Measurements from ENCODE around the gene LPP. TPM values are rescaled to one million over a fixed set of nuclear protein-coding genes. Genes with fewer than 3 reads are reported as not detected.
A peak's percentile ranks its signal among the peaks of the same experiment; 100 is the strongest.

Gene LPP
- total and polyA plus RNA-seq, 2 of the 4 experiments (the other 2 are of a cell fraction) = 16.0 to 130 TPM

DNA sequence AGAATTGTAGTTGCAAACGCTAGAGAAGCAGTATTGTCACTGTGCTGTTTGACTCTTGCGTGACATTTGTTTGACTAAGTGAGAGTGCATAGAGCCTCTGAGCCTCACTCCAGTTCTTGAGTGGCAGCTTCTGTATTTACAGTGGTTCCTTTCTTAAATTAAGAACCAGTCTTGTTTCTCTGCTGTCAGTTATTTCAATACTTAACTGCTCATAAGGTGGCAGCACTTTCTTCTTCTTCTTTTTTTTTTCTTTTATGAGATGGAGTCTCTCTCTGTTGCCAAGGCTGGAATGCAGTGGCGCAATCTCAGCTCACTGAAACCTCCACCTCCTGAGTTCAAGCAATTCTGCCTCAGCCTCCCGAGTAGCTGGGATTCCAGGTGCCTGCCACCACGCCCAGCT, 372.1 kb downstream of the LPP start:
- H3K4me1 ChIP-seq (ENCODE audit: control insufficient read depth, insufficient read depth, low read length) = peaks cover 15% of the 10 kb centered on the region
- ChIA-PET CTCF (interaction anchor here (0.7 to 1.2 kb wide), 5 partner anchors 11 to 237 kb away, joined by 3 to 7 read pairs (median 3); no protein-coding TSS in a partner anchor), POLR2A (ENCODE audit: unreplicated experiment) (interaction anchor here (0.7 kb wide), 1 partner anchor 70 kb away, joined by 3 read pairs; no protein-coding TSS in a partner anchor)
- peaks cover 3% of the 10 kb centered on the region; the same call in 1 of the 2 replicates for H4K20me1 ChIP-seq (ENCODE audit: insufficient read depth, low read length)
- WGBS, 2 experiments (ENCODE audit: extremely low coverage in 2 of 2, insufficient read length in 1 of 2) = 67% methylated on average over 2 of the region's 5 CpGs; no CpG with 5 or more reads in 1 of the 2 experiments
- peak overlapping the region; percentile 25 for H2BK5ac ChIP-seq (ENCODE audit: low read depth, low read length, poor library complexity, severe bottlenecking)
- peak overlapping the region; percentile 9; the same call in 1 of the 2 replicates for H3K4ac ChIP-seq (ENCODE audit: low read depth, low read length)
- no peak for TF ChIP-seq BHLHE40 (IDR thresholded peaks at IDR 0.05; ENCODE audit: low read depth, low read length)
- TF ChIP-seq SMC3 (IDR thresholded peaks at IDR 0.05; ENCODE audit: low read depth, low read length) = no peak
- TF ChIP-seq CHD1 (IDR thresholded peaks at IDR 0.05; ENCODE audit: low read depth, low read length) = no peak
- TF ChIP-seq CEBPB (IDR thresholded peaks at IDR 0.05; ENCODE audit: low read depth, low read length) = peak; percentile 55; the same call in 1 of the 2 replicates
- no peak for TF ChIP-seq RCOR1 (IDR thresholded peaks at IDR 0.05; ENCODE audit: insufficient replicate concordance, low read length)
- no peak overlapping the region for H2AK9ac ChIP-seq (replicated peaks; ENCODE audit: low read depth, low read length, poor library complexity)
- H3K9me3 ChIP-seq (ENCODE audit: control insufficient read depth, insufficient read depth, low read length) = no peaks in the 10 kb centered on the region
- H3K23ac ChIP-seq (ENCODE audit: low read depth, low read length) = no peak overlapping the region
- DNase-seq (peak; percentile 14), ATAC-seq (ENCODE audit: low read depth) (no peak)
- peak overlapping the region; percentile 21; the same call in 1 of the 2 replicates for H3K27ac ChIP-seq (ENCODE audit: insufficient read depth, low read length)
- no peak overlapping the region for H3K9ac ChIP-seq (ENCODE audit: low read depth, low read length)
- H4K8ac ChIP-seq (ENCODE audit: low read depth in 2 of 2, low read length in 2 of 2) = no peak overlapping the region
- H2BK20ac ChIP-seq (ENCODE audit: low read depth, low read length) = no peak overlapping the region
- 0 out of 2 replicates have a peak overlapping the region, but pooled peaks have one; percentile 11 for H3K14ac ChIP-seq (replicated peaks; ENCODE audit: low read depth, low read length)
- no peak overlapping the region for H2AFZ ChIP-seq (replicated peaks; ENCODE audit: low read length, poor library complexity)
- H3K56ac ChIP-seq (ENCODE audit: extremely low read depth, insufficient read depth, low read length) = no peak overlapping the region
- no peak overlapping the region for H3K18ac ChIP-seq (ENCODE audit: low read depth, low read length)
- intact Hi-C loops (cut with micrococcal nuclease) = no loop called here
- no peaks in the 10 kb centered on the region for H3K27me3 ChIP-seq (ENCODE audit: control insufficient read depth, insufficient read depth, low read length)
- no peak overlapping the region for H4K5ac ChIP-seq (ENCODE audit: low read depth, low read length)
- H4K91ac ChIP-seq (ENCODE audit: insufficient read depth, low read depth, low read length) = peak overlapping the region; percentile 30
- H2BK15ac ChIP-seq (ENCODE audit: low read depth, low read length) = no peak overlapping the region
- dilution Hi-C loops (cut with HindIII; ENCODE audit: low sequenced_read_pairs, unreplicated experiment) = no loop called here
- H3K79me1 ChIP-seq (ENCODE audit: low read depth in 1 of 2, low read length in 2 of 2) = peaks cover 30 to 70% of the 10 kb centered on the region in 2 experiments
- H2AK5ac ChIP-seq (ENCODE audit: low read depth, low read length) = peak overlapping the region; percentile 16; the same call in 1 of the 2 replicates
- no peak overlapping the region for H3K4me2 ChIP-seq (ENCODE audit: low read depth, low read length)
- peaks cover 12% of the 10 kb centered on the region for H3K9me1 ChIP-seq (ENCODE audit: insufficient read depth, low read length)
- in situ Hi-C loops (cut with MboI; ENCODE audit: low sequenced_read_pairs) = loop anchor here (25.0 kb wide), 1 partner anchor 789 kb away; the partner anchor contains the start of gene BCL6
- peaks cover 12% of the 10 kb centered on the region for H3K36me3 ChIP-seq (ENCODE audit: control insufficient read depth, insufficient read depth, low read length)
- 0 out of 2 replicates have a peak overlapping the region, but pooled peaks have one; percentile 5 for H2BK120ac ChIP-seq (ENCODE audit: low read depth, low read length)
- no peak overlapping the region for H3K4me3 ChIP-seq (ENCODE audit: insufficient read depth, low read depth, low read length)
- BruUV-seq (replicated peaks) = no TSS peak
